Motor neuron (in vitro differentiated cells): ENCODE measurements around the gene ZNF385C. TPM values are rescaled to one million over a fixed set of nuclear protein-coding genes. Genes with fewer than 3 reads are reported as not detected.
"Not testable (repeated sequence)": the region's sequence is repeated elsewhere in the genome, so short reads cannot be mapped to it uniquely, and the experiment has no call there.

Experiments
- ATAC-seq, 8 experiments: fragments of 200-7000 bp; cut with Tn5 transposase; replicated peaks in 6 of 8; 2 replicates each; pipeline ENCODE4 v1.8.0; 2021; ENCODE audit warnings: mild to moderate bottlenecking in 8 of 8, moderate library complexity in 8 of 8
- H3K27ac ChIP-seq, 2 donors: fragments of 250-450 bp; sonication (Bioruptor Pico); 2 replicates each; pipeline ENCODE4 v1.9.0; 2021; ENCODE audit warnings: antibody characterized with exemption in 2 of 2, mild to moderate bottlenecking in 2 of 2, moderate library complexity in 1 of 2
- H3K4me1 ChIP-seq, 2 donors: fragments of 250-450 bp; sonication (Bioruptor Pico); replicated peaks in 1 of 2; 2 replicates each; pipeline ENCODE4 v1.6.1; 2021; ENCODE audit warnings: antibody characterized with exemption in 2 of 2, mild to moderate bottlenecking in 2 of 2, moderate library complexity in 1 of 2
- H3K4me3 ChIP-seq, 5 donors: fragments of 250-450 bp; sonication (Bioruptor Pico); 2 replicates each; pipeline ENCODE4 v1.9.0; 2021; ENCODE audit warnings: antibody characterized with exemption in 5 of 5, mild to moderate bottlenecking in 5 of 5, moderate library complexity in 4 of 5
- WGBS, 10 experiments: fragments of 450-650 bp; shearing (Covaris generic); methylation state at CpG; one replicate each; pipeline ENCODE4 v1.0.0; 2022; 5-methylcytosine and 5-hydroxymethylcytosine counted together
- in situ Hi-C, 9 experiments: fragments of 400-800 bp; cut with MboI; loops; one replicate each; pipeline ENCODE4 v1.15.0; 2021; ENCODE audit warnings: low sequenced_read_pairs in 9 of 9, low pct_unique_long_range_greater_than_20kb in 2 of 9; ENCODE audit not compliant: unreplicated experiment in 9 of 9
- total RNA-seq, 8 experiments: library from RNA; unstranded; fragments of 300-600 nt; gene quantifications; 2 replicates each; pipeline versions ENCODE4 v1.2.3 to v1.2.4, GENCODE V29; 2022

ZNF385C gene
- total RNA-seq, 8 experiments from 2014 or later = 0.51 to 4.2 (median 1.9) TPM

- peaks cover 33 to 34% of the 10 kb centered on the region in 2 donors for H3K4me1 ChIP-seq
- no peak overlapping the region for H3K4me3 ChIP-seq
- in situ Hi-C loops = loop anchor here in 3 of 9 experiments (10.0 kb wide), 2 partner anchors 80 to 90 kb away; partner anchors contain the start of gene DHX58 (in 2 of the 3)
- peak overlapping the region in 1 of 2 donors; percentile 8 for H3K27ac ChIP-seq
- peak in 3 of 8 experiments; percentile 1 to 8 (median 4) for ATAC-seq
- 0 to 82% (median 59%) methylated on average over 1 to 6 of the region's 8 CpGs; no CpG with 5 or more reads in 5 of the 10 experiments for WGBS, 10 experiments
These were observed 73.1 kb downstream of the ZNF385C start for GRCh38 chr17:42025191-42025579.

GRCh38 chr17:42023524-42024349 is 74.5 kb downstream of the ZNF385C start:
- peak in 1 of 8 experiments; percentile 9 for ATAC-seq
- Histone ChIP-seq H3K27ac (no peak overlapping the region), H3K4me1 (peaks cover 34 to 37% of the 10 kb centered on the region in 2 donors), H3K4me3 (no peak overlapping the region)
- 74 to 100% (median 87%) methylated on average over 1 to 7 of the region's 15 CpGs; no CpG with 5 or more reads in 5 of the 10 experiments for WGBS, 10 experiments
- in situ Hi-C loops = loop anchor here in 3 of 9 experiments (10.0 kb wide), 2 partner anchors 81 to 91 kb away; partner anchors contain the start of gene DHX58 (in 2 of the 3)

GRCh38 chr17:42020845-42021244 is 77.4 kb downstream of the ZNF385C start:
- ATAC-seq = not testable (repeated sequence)
- in situ Hi-C loops = loop anchor here in 3 of 9 experiments (10.0 kb wide), 2 partner anchors 84 to 94 kb away; partner anchors contain the start of gene DHX58 (in 2 of the 3)

GRCh38 chr17:42019509-42020404 is 78.5 kb downstream of the ZNF385C start, which contains the start of gene NKIRAS2:
NKIRAS2 (plus strand) TSS chr17:42020090; CDS start chr17:42021578, 1,488 bp downstream.
- Histone ChIP-seq H3K27ac (peak within 1 kb of the TSS; percentile 81 to 91), H3K4me3 (peak within 1 kb of the TSS; percentile 58 to 99 (median 88)), H3K4me1 (peaks cover 11 to 24% of the 10 kb centered on the region in 2 donors)
- ATAC-seq = peak; percentile 26 to 70 (median 34)
- in situ Hi-C loops = loop anchor here in 3 of 9 experiments (10.0 kb wide), 2 partner anchors 85 to 95 kb away; partner anchors contain the start of gene DHX58 (in 2 of the 3)
- WGBS, 10 experiments = 0 to 100% (median 48%) methylated on average over 1 to 22 of the region's 49 CpGs; no CpG with 5 or more reads in 1 of the 10 experiments

More at GRCh38 chr17:42020845-42021244, 77.4 kb downstream of the ZNF385C start:
- Histone ChIP-seq H3K4me1 (peaks cover 14 to 21% of the 10 kb centered on the region in 2 donors), H3K4me3 (peak overlapping the region; percentile 58 to 99 (median 88))
- 46 to 88% (median 68%) methylated on average over 1 to 8 of the region's 8 CpGs; no CpG with 5 or more reads in 2 of the 10 experiments for WGBS, 10 experiments
- not testable (repeated sequence) for H3K27ac ChIP-seq

- Histone ChIP-seq H3K4me1 (peaks cover 8 to 24% of the 10 kb centered on the region in 2 donors), H3K4me3 (no peak overlapping the region), H3K27ac (no peak overlapping the region)
- no peak for ATAC-seq
- in situ Hi-C loops = no loop called here
- WGBS, 10 experiments = 61 to 100% (median 88%) methylated on average over 1 to 4 of the region's 4 CpGs
These were observed 79.3 kb downstream of the ZNF385C start for GRCh38 chr17:42018988-42019387.

- ATAC-seq = no peak
These were observed 79.9 kb downstream of the ZNF385C start for GRCh38 chr17:42018339-42018738.

GRCh38 chr17:42017866-42018200 is 80.4 kb downstream of the ZNF385C start:
- Histone ChIP-seq H3K27ac (peak overlapping the region; percentile 97 to 99), H3K4me1 (peaks cover 8 to 20% of the 10 kb centered on the region in 2 donors), H3K4me3 (peak overlapping the region; percentile 62 to 91 (median 66))
- WGBS, 10 experiments = 0 to 37% (median 10%) methylated on average over 1 to 5 of the region's 11 CpGs; no CpG with 5 or more reads in 2 of the 10 experiments
- ATAC-seq = no peak
- in situ Hi-C loops = no loop called here

More at GRCh38 chr17:42018339-42018738, 79.9 kb downstream of the ZNF385C start:
- WGBS, 10 experiments = 19 to 50% (median 40%) methylated on average over 1 to 3 of the region's 3 CpGs; no CpG with 5 or more reads in 6 of the 10 experiments
- H3K27ac ChIP-seq = peak overlapping the region; percentile 97 to 99
- in situ Hi-C loops = no loop called here
- peak overlapping the region; percentile 62 to 91 (median 66) for H3K4me3 ChIP-seq
- H3K4me1 ChIP-seq = peaks cover 8 to 23% of the 10 kb centered on the region in 2 donors

- peak within 1 kb of the TSS; percentile 97 to 99 for H3K27ac ChIP-seq
- 0 to 6% (median 0%) methylated on average over 1 to 25 of the region's 70 CpGs; no CpG with 5 or more reads in 2 of the 10 experiments for WGBS, 10 experiments
- ATAC-seq = peak; percentile 83 to 90 (median 88)
- peak within 1 kb of the TSS; percentile 62 to 91 (median 66) for H3K4me3 ChIP-seq
- in situ Hi-C loops = no loop called here
- H3K4me1 ChIP-seq = peaks cover 8 to 20% of the 10 kb centered on the region in 2 donors
These were observed 81.1 kb downstream of the ZNF385C start, which contains the start of gene DNAJC7 for GRCh38 chr17:42016941-42017865. DNAJC7 (minus strand) TSS chr17:42017439; CDS start chr17:42017416, 23 bp downstream.

GRCh38 chr17:42016411-42016831 is 81.9 kb downstream of the ZNF385C start:
- peak overlapping the region; percentile 62 to 91 (median 66) for H3K4me3 ChIP-seq
- peaks cover 8 to 20% of the 10 kb centered on the region in 2 donors for H3K4me1 ChIP-seq
- peak overlapping the region; percentile 97 to 99 for H3K27ac ChIP-seq
- WGBS, 10 experiments = 0 to 25% (median 8%) methylated on average over 2 to 7 of the region's 12 CpGs; no CpG with 5 or more reads in 2 of the 10 experiments
- in situ Hi-C loops = no loop called here
- ATAC-seq = no peak

GRCh38 chr17:42013740-42014139 is 84.5 kb downstream of the ZNF385C start:
- whole genome bisulfite sequencing, 10 experiments = 88 to 100% (median 96%) methylated on average over 1 to 11 of the region's 12 CpGs; no CpG with 5 or more reads in 1 of the 10 experiments
- ATAC-seq, H3K27ac ChIP-seq, in situ Hi-C loops, H3K4me3 ChIP-seq: not testable (repeated sequence)
- peaks cover 0 to 14% of the 10 kb centered on the region in 2 donors for H3K4me1 ChIP-seq

- H3K4me1 ChIP-seq, H3K27ac ChIP-seq, H3K4me3 ChIP-seq, ATAC-seq, in situ Hi-C loops: not testable (repeated sequence)
- 60 to 80% methylated on average over 1 to 2 of the region's 4 CpGs; no CpG with 5 or more reads in 8 of the 10 experiments for WGBS, 10 experiments
These were observed 85.9 kb downstream of the ZNF385C start for GRCh38 chr17:42012363-42012762.
